Measurements from ENCODE around the gene USP34. TPM values are rescaled to one million over a fixed set of nuclear protein-coding genes. Genes with fewer than 3 reads are reported as not detected.

Gene USP34
- total and polyA plus RNA-seq, 2 experiments from 2014 or later, result 81.8 to 157 TPM

DNA sequence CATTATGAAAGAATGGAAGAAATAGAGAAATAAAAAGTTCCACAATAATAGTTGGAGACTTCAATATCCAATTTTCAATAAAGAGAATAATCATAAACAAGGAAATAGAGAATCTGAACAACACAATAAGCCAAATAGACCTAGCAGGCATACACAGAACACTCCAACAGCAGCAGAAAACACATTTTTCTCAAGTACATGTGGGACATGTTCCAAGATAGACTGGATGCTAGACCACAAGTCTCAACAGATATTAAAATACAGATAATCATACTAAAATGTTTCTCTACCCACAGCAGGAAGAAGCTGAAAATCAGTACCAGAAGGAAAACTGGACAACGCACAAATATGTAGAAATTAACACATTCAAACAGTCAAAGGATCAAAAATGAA, 113.9 kb downstream of the USP34 start:
- H3K27ac ChIP-seq (ENCODE audit: low read depth), result no peak overlapping the region
- peaks cover 33% of the 10 kb centered on the region for H3K4me1 Mint-ChIP-seq
- no peaks in the 10 kb centered on the region for H3F3A ChIP-seq (replicated peaks; ENCODE audit: low read depth)
- H3K4me2 ChIP-seq, result no peak overlapping the region
- no peaks in the 10 kb centered on the region for H3K9me2 ChIP-seq (ENCODE audit: insufficient read depth)
- H3K27me3 Mint-ChIP-seq (ENCODE audit: insufficient read depth, low read depth, poor library complexity), result peaks cover 5% of the 10 kb centered on the region
- no peak for DNase-seq (ENCODE audit: low spot score)
- TF ChIP-seq CREB1 (CRISPR knock-in tag; IDR thresholded peaks at IDR 0.05; ENCODE audit: low read depth) (no peak), JUNB (IDR thresholded peaks at IDR 0.05; ENCODE audit: unreplicated experiment) (no peak), EZH2phosphoT487 (IDR thresholded peaks at IDR 0.05; ENCODE audit: unreplicated experiment) (no peak), ZNF331 (CRISPR knock-in tag; IDR thresholded peaks at IDR 0.05; ENCODE audit: low read depth) (no peak), NANOG (IDR thresholded peaks at IDR 0.05; ENCODE audit: borderline replicate concordance) (no peak), STAT1 (IDR thresholded peaks at IDR 0.05; ENCODE audit: unreplicated experiment) (no peak), ZNF114 (CRISPR knock-in tag; IDR thresholded peaks at IDR 0.05) (no peak)
- TF ChIP-seq, protein P1, sequence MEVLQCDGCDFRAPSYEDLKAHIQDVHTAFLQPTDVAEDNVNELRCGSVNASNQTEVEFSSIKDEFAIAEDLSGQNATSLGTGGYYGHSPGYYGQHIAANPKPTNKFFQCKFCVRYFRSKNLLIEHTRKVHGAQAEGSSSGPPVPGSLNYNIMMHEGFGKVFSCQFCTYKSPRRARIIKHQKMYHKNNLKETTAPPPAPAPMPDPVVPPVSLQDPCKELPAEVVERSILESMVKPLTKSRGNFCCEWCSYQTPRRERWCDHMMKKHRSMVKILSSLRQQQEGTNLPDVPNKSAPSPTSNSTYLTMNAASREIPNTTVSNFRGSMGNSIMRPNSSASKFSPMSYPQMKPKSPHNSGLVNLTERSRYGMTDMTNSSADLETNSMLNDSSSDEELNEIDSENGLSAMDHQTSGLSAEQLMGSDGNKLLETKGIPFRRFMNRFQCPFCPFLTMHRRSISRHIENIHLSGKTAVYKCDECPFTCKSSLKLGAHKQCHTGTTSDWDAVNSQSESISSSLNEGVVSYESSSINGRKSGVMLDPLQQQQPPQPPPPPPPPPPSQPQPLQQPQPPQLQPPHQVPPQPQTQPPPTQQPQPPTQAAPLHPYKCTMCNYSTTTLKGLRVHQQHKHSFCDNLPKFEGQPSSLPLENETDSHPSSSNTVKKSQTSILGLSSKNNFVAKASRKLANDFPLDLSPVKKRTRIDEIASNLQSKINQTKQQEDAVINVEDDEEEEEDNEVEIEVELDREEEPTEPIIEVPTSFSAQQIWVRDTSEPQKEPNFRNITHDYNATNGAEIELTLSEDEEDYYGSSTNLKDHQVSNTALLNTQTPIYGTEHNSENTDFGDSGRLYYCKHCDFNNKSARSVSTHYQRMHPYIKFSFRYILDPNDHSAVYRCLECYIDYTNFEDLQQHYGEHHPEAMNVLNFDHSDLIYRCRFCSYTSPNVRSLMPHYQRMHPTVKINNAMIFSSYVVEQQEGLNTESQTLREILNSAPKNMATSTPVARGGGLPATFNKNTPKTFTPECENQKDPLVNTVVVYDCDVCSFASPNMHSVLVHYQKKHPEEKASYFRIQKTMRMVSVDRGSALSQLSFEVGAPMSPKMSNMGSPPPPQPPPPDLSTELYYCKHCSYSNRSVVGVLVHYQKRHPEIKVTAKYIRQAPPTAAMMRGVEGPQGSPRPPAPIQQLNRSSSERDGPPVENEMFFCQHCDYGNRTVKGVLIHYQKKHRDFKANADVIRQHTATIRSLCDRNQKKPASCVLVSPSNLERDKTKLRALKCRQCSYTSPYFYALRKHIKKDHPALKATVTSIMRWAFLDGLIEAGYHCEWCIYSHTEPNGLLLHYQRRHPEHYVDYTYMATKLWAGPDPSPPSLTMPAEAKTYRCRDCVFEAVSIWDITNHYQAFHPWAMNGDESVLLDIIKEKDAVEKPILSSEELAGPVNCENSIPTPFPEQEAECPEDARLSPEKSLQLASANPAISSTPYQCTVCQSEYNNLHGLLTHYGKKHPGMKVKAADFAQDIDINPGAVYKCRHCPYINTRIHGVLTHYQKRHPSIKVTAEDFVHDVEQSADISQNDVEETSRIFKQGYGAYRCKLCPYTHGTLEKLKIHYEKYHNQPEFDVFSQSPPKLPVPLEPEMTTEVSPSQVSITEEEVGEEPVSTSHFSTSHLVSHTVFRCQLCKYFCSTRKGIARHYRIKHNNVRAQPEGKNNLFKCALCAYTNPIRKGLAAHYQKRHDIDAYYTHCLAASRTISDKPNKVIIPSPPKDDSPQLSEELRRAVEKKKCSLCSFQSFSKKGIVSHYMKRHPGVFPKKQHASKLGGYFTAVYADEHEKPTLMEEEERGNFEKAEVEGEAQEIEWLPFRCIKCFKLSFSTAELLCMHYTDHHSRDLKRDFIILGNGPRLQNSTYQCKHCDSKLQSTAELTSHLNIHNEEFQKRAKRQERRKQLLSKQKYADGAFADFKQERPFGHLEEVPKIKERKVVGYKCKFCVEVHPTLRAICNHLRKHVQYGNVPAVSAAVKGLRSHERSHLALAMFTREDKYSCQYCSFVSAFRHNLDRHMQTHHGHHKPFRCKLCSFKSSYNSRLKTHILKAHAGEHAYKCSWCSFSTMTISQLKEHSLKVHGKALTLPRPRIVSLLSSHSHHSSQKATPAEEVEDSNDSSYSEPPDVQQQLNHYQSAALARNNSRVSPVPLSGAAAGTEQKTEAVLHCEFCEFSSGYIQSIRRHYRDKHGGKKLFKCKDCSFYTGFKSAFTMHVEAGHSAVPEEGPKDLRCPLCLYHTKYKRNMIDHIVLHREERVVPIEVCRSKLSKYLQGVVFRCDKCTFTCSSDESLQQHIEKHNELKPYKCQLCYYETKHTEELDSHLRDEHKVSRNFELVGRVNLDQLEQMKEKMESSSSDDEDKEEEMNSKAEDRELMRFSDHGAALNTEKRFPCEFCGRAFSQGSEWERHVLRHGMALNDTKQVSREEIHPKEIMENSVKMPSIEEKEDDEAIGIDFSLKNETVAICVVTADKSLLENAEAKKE (CRISPR knock-in tag; IDR thresholded peaks at IDR 0.05), result no peak
- TF ChIP-seq, protein P2, sequence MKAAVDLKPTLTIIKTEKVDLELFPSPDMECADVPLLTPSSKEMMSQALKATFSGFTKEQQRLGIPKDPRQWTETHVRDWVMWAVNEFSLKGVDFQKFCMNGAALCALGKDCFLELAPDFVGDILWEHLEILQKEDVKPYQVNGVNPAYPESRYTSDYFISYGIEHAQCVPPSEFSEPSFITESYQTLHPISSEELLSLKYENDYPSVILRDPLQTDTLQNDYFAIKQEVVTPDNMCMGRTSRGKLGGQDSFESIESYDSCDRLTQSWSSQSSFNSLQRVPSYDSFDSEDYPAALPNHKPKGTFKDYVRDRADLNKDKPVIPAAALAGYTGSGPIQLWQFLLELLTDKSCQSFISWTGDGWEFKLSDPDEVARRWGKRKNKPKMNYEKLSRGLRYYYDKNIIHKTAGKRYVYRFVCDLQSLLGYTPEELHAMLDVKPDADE (IDR thresholded peaks at IDR 0.05), result no peak
- TF ChIP-seq, protein P3, sequence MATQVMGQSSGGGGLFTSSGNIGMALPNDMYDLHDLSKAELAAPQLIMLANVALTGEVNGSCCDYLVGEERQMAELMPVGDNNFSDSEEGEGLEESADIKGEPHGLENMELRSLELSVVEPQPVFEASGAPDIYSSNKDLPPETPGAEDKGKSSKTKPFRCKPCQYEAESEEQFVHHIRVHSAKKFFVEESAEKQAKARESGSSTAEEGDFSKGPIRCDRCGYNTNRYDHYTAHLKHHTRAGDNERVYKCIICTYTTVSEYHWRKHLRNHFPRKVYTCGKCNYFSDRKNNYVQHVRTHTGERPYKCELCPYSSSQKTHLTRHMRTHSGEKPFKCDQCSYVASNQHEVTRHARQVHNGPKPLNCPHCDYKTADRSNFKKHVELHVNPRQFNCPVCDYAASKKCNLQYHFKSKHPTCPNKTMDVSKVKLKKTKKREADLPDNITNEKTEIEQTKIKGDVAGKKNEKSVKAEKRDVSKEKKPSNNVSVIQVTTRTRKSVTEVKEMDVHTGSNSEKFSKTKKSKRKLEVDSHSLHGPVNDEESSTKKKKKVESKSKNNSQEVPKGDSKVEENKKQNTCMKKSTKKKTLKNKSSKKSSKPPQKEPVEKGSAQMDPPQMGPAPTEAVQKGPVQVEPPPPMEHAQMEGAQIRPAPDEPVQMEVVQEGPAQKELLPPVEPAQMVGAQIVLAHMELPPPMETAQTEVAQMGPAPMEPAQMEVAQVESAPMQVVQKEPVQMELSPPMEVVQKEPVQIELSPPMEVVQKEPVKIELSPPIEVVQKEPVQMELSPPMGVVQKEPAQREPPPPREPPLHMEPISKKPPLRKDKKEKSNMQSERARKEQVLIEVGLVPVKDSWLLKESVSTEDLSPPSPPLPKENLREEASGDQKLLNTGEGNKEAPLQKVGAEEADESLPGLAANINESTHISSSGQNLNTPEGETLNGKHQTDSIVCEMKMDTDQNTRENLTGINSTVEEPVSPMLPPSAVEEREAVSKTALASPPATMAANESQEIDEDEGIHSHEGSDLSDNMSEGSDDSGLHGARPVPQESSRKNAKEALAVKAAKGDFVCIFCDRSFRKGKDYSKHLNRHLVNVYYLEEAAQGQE (IDR thresholded peaks at IDR 0.05; ENCODE audit: unreplicated experiment), result no peak
- ATAC-seq, result no peak
- no peak overlapping the region for H3K4me3 ChIP-seq
- no peak overlapping the region for H2AFZ ChIP-seq
- H4K20me1 ChIP-seq (replicated peaks; ENCODE audit: insufficient read depth), result no peaks in the 10 kb centered on the region; the same call in 1 of the 2 replicates
- no peak overlapping the region for H3K27ac Mint-ChIP-seq
- H3K36me3 ChIP-seq (ENCODE audit: insufficient read depth), result no peaks in the 10 kb centered on the region
- no peak overlapping the region for H3K4me3 Mint-ChIP-seq
- no peaks in the 10 kb centered on the region for H3K9me3 Mint-ChIP-seq
- H3K4me1 ChIP-seq (ENCODE audit: insufficient read depth), result peaks cover 12% of the 10 kb centered on the region; the same call in 1 of the 2 replicates
- no peaks in the 10 kb centered on the region for H3K27me3 ChIP-seq (ENCODE audit: insufficient read depth)
- peaks cover 80% of the 10 kb centered on the region for H3K79me2 ChIP-seq (replicated peaks; ENCODE audit: insufficient read depth)
- peaks cover 14% of the 10 kb centered on the region; the same call in 2 of the 3 replicates for H3K36me3 Mint-ChIP-seq (ENCODE audit: low read depth)
